ENCODE measurements around the gene HEATR3.

DNA sequence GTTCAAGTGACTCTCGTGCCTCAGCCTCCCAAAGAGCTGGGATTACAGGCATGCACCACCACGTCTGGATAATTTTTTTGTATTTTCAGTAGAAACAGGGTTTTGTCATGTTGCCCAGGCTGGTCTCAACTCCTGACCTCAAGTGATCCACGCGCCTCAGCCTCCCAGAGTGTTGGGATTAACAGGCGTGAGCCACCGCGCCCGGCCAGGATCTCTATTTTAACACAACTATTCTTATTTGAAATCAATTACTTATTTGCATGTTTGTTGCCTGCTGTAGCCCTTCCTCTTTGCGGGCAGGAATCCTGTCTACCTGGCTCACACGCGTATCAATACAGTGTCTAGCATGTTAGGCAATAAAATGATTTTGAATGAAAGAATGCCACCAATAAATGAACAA, 41.6 kb upstream of the HEATR3 start:
- no peak for TF ChIP-seq POLR2A (IDR thresholded peaks at IDR 0.05)
- TF ChIP-seq, protein P1, sequence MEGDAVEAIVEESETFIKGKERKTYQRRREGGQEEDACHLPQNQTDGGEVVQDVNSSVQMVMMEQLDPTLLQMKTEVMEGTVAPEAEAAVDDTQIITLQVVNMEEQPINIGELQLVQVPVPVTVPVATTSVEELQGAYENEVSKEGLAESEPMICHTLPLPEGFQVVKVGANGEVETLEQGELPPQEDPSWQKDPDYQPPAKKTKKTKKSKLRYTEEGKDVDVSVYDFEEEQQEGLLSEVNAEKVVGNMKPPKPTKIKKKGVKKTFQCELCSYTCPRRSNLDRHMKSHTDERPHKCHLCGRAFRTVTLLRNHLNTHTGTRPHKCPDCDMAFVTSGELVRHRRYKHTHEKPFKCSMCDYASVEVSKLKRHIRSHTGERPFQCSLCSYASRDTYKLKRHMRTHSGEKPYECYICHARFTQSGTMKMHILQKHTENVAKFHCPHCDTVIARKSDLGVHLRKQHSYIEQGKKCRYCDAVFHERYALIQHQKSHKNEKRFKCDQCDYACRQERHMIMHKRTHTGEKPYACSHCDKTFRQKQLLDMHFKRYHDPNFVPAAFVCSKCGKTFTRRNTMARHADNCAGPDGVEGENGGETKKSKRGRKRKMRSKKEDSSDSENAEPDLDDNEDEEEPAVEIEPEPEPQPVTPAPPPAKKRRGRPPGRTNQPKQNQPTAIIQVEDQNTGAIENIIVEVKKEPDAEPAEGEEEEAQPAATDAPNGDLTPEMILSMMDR (IDR thresholded peaks at IDR 0.05): no peak
